Myocyte (in vitro differentiated cells): ENCODE data around the gene TNFRSF17. TPM values are rescaled to one million over a fixed set of nuclear protein-coding genes. Genes with fewer than 3 reads are reported as not detected.
"Not testable (repeated sequence)": the region's sequence is repeated elsewhere in the genome, so short reads cannot be mapped to it uniquely, and the experiment has no call there.

Experiments used
- DNase-seq: peaks from one replicate; pipeline ENCODE4 v3.0.0-alpha.2; 2012; ENCODE audit warnings: low read depth
- polyA plus RNA-seq: library from polyadenylated mRNA; unstranded; fragments of >200 nt; gene quantifications from one replicate; pipeline ENCODE4 v1.2.1, GENCODE V29; 2012; ENCODE audit warnings: missing spikeins
- total RNA-seq: library from RNA; depleted of rRNA; stranded (reverse); fragments of >200 nt; gene quantifications from 2 replicates; pipeline ENCODE4 v1.2.3, GENCODE V29; 2014

Gene TNFRSF17
- not detected in 2 replicates for total RNA-seq
- polyA plus RNA-seq: not detected

DNA sequence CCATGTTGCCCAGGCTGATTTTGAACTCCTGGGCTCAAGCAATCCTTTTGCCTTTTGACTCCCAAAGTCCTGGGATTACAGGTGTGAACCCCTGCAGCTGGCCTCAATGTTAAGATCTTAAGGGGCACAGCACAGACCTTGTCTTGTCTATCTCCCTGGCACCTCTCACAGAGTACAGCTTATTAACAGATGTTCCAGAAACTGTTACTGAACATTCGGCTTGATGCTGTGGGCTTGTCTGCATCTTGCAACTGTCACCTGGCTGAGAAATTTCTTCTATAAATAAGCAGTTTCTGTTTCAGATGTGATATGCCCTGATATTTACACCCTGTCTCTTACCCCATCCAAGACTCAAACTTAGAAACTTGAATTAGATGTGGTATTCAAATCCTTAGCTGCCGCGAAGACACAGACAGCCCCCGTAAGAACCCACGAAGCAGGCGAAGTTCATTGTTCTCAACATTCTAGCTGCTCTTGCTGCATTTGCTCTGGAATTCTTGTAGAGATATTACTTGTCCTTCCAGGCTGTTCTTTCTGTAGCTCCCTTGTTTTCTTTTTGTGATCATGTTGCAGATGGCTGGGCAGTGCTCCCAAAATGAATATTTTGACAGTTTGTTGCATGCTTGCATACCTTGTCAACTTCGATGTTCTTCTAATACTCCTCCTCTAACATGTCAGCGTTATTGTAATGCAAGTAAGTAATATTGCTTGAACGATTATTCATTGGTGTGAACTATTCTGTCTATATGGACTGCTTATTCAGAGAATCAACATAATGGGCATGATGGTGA, at the start of gene TNFRSF17:
Gene TNFRSF17 (plus strand): TSS at position 450 of the 791 bp plus-strand sequence. CDS start 115 bp downstream, at position 565.
- DNase-seq: no peak

DNA sequence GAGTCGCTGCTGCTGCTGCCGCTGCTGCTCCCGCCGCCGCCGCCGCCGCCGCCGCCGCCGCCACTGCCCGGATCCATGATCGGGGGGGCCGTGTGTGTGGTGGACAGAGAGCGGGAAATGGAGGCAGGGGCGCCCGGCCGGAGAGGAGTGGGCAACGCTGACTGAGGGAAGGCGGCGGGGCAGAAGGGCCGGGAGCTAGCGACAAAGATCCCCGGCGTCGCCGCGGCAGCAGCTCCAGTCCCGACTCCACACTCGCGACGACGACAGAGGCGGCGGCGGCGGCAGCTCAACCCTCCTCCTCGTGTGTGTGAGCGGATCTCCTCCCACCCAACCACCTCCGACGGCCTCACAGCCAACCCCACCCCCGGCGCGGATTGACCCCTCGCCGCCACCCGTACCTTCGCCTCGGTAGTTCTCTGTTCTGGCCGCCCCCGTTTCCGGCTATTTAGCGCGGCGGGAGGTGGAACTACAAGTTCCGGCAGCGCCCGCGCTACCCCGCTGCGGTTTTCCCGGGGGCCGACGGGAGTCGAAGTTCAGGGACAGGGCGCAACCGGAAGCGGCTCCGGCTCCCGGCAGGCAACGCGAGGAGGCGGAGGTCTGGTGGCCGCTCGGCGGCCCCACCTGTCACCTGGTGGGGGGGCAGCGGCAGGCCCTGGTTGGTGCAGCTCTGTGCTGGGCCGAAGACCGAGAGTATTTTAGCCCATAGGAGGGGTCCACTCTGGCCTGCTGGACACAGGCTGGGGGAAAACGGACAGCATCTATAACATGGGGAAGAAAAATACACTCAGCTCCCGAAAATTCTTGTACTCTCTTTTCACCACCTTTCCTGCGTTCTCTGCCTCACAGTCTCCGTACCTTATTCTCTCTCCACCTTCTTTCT, 49.1 kb upstream of the TNFRSF17 start, which contains the start of gene GSPT1:
Gene GSPT1 (minus strand): TSS at position 313 of the 880 bp plus-strand sequence. CDS start 236 bp downstream, at position 77.
- DNase-seq: peak; percentile 99

DNA sequence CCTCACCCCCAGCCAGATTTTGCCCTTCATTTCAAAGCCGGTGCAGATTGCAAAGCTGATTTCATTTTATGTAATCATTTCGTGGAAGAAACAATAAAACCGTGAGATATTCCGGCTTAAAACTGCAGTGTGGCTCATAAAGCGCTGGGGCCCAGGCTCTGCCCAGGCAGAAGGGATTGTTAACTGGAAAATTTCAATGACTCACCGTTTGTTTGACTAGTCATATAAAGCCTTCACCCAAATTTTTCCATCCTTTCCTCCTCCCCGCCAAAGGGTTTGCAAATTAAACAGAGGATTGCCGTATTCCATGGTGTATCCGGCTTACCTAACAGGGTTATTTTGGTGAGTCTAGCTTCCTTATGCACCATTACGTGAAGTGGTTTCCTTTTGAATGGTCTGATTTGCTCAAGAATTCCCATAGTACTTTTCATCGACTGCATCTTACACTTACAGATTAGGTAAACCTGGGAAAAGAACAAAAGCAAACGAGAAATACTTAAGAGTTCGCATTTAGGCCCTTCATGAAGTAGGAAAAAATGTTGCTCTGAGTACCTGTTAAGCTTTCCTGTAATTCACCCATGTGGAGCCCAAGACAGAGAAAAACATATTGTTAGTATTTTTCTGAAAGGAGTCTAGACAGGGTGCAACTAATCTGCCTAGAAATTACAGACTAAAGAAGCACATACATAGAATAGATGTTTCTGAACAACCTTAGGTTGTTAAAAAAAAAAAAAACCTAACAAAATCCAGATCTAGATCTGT, 48.3 kb upstream of the TNFRSF17 start:
- DNase-seq: no peak

DNA sequence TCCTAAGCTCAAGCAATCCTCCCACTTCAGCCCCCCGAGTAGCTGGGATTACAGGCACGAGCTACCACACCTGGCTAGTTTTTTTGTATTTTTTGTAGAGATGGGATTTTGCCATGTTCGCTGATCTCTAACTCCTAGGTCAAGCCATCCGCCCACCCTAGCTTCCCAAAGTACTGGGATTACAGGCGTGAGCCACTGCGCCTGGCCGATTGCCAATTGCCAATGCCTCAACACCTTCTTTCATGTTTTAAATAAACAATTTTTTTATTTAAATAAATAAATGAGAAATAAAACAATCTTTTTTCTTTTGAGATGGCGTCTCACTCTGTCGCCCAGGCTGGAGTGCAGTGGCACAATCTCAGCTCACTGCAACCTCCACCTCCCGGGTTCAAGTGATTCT, 41.0 kb upstream of the TNFRSF17 start:
- DNase-seq: not testable (repeated sequence)

DNA sequence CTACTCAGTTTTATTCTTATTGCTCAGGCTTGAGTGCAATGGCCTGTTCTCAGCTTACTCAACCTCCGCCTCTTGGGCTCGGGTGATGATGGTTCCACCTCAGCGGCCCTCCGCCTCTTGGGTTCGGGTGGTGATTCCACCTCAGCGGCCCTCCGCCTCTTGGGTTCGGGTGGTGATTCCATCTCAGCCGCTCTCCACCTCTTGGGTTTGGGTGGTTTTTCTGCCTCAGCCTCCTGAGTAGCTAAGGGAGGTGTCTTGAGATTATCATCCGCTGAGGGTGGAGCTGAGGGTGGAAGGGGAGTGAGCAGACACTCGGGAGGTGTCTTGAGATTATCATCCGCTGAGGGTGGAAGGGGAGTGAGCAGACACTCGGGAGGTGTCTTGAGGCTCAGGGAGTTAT, 37.7 kb upstream of the TNFRSF17 start:
- not testable (repeated sequence) for DNase-seq

DNA sequence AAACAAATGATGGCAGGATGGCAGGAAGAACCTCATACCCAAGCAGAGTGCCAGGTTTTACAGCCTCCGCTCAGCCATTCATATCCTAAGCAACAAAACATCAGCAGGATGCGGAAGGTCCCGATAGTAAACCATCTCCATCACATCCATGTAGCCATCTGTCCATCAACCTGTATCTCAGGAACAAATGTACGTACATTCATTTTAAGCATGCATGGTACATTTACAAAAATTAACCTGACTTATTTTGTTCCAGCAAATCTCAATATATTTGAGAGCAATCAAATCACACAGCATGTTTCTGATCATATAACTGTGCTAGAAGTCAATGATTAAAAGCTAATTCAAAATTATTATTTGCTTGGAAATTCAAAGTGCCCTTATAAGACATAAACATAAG, 23.1 kb upstream of the TNFRSF17 start, which contains the start of gene NPIPB2:
Gene NPIPB2 (minus strand): TSS at position 101 of the 400 bp plus-strand sequence. CDS start 0 bp downstream, at position 101.
- DNase-seq: not testable (repeated sequence)

DNA sequence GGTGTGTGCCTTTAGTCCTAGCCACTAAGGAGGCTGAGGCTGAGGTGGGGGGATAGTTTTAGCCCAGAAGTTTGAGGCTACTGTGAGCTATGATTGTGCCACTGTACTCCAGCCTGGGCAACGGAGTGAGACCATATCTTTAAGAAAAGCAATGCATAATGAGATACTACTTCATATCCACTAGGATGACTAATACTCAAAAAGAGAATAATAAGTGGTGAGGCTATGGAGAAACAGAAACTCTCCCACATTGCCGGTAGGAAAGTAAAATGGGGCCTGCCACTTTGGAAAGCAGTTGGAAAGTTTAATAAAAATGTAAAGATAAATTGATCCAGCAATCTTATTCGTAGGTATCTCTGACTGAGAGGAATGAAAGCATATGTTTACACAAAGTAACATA, 18.6 kb upstream of the TNFRSF17 start:
- DNase-seq: no peak

DNA sequence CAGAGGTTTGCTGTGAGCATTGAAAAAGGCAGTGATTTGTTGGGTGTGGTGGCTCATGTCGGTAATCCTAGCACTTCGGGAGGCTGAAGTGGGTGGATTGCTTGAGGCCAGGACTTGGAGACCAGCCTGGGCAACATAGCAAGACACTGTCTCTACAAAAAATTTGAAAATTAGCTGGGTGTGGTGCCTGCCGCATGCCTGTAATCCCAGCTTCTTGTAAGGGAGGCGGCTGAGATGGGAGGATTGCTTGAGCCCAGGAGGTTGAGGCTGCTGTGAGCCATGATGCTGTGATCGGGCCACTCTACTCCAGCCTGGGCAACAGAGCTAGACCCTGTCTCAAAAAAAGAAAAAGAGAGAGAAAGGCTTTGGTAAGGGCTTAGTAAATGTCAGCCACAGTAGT, 16.2 kb upstream of the TNFRSF17 start:
- no peak for DNase-seq

DNA sequence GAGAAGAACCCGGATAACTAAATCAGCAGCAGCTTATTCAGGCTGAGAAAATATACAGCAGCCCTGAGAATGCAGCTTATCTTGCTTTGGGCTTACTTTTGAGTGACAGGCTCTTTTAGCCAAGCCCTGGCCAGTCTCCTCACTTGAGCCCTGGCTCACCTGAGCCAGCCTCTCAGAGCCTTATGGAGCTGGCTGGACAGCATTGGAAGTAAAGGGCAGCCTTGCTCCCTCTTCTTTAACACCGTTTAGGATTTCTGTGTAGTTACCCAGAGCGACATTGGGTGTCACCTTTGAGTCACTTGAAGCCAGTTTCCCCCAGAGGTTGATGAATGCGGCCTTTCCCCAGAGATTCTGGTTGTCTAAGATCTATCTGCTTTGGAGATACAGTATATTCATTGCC, 15.5 kb upstream of the TNFRSF17 start:
- DNase-seq: peak; percentile 57

DNA sequence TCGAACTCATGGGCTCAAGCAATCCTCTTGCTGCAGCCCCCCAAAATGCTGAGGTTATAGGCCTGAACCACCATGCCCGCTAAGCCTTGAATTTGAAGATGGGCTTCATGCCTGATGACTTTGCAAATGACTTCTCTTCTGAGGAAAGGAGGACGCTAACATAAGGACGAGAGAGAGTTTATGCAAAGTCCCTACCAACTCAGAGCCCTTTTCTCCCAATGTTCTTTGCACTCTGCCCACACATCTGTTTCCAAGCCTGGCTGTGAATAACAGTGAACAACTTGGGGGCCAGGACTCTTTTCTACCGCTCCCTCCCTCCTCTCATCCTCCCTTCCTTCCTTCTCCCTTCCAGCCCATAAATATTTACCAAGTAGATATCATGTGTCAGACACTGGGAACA, 14.6 kb upstream of the TNFRSF17 start:
- no peak for DNase-seq

DNA sequence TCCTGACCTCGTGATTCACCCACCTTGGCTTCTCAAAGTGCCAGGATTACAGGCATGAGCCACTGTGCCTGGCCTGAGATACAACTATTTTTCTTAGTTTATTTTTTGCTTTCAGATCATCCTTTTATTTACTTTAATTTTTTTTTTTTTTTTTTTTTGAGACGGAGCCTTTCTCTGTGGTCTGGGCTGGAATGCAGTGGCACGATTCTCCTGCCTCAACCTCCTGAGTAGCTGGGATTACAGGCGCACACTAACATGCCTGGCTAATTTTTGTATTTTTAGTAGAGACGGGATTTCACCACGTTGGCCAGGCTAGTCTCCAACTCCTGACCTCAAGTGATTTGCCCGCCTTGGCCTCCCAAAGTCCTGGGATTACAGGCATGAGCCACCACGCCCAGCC, 11.4 kb upstream of the TNFRSF17 start:
- DNase-seq: not testable (repeated sequence)

DNA sequence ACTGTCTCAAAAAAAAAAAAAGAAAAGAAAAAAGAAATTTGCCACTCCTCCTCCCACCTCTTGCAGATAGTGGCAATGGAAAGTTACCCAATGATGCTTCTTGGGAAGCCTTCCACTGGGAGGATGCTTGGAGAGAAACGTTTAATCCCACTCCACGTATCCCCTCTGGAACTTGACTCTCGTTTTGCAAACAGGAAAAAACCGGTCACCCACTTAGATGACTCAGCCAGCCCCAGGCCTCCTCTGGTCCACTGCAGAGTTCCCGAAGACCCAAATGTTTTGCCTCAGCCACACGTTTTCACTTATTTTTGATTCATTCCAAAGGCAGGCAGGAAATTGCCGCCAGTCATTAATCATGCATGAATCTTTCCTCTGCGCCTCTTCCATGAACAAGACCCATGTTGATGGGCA, 9.3 kb upstream of the TNFRSF17 start:
- no peak for DNase-seq

DNA sequence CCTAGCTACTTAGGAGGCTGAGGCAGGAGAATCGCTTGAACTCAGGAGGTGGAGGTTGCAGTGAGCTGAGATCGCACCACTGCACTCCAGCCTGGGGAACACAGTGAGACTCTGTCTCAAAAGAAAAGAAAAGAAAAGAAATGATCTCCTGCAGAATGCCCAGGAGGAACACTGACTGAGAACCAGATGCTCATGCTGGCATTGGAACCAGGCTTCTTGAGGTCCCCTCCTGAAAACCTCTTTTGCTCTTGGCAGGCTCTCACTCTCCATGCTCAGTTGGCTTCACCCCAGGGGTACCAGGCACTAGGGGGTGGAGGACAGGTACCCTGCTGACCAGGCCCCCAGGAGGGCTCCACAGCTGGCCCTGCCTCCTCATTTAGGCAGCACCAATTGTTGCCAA, 8.5 kb upstream of the TNFRSF17 start:
- no peak for DNase-seq

DNA sequence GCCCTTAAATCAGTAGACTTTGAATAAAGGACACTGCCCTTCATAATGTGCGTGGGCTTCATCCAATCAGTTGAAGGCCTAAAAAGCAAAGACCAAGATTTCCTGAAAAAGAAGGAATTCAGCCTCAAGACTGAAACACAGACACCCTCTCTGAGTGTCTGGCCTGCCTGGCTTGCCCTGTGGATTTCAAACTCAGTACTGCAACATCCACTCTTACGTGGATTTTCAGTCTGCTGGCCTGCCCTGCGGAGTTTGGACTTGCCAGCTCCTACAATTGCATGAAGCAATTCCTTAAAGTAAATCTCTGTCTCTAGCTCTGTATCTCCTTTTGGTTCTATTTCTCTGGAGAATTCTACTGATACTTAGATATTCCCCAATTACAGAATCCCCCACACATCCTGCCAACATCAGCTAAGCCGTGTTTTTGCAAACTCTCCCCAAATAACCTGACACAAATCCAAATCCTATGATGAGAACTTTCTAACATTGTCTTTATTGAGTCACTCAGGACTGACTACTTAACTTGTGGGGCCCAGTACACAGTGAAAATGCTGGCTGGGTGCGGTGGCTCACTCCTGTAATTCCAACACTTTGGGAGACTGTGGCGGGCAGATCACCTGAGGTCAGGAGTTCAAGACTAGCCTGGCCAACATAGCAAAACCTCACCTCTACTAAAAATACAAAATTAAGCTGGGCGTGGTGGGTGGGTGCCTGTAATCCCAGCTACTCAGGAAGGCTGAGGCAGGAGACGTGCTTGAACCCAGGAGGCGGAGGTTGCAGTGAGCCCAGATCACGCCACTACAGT, 7.2 kb upstream of the TNFRSF17 start:
- DNase-seq: no peak

DNA sequence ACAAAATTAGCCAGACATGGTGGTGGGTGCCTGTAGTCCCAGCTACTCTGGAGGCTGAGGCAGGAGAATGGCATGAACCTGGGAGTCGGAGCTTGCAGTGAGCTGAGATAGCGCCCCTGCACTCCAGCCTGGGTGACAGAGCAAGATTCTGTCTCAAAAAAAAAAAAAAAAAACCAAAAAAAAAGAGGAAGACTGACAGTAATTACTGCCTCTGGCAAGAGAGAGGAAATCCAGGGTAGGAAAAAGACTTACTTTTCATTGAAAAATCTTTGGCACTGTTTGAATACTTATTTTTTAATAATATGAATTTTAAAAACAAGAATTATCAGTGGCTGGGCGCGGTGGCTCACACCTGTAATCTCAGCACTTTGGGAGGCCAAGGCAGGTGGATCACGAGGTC, 2.6 kb upstream of the TNFRSF17 start:
- not testable (repeated sequence) for DNase-seq

DNA sequence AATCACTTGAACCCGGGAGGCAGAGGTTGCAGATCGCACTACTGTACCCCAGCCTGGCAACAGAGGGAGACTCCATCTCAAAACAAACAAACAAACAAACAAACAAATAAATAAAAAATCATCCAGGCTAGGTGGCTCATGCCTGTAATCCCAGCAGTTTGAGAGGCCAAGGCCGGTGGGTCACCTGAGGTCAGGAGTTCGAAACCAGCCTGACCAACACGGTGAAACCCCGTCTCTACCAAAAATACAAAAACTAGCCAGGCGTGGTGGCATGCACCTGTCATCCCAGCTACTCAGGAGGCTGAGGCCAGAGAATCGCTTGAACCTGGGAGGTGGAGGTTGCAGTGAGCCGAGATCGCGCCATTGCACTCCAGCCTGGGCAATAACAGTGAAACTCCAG, 2.0 kb upstream of the TNFRSF17 start:
- DNase-seq: not testable (repeated sequence)

DNA sequence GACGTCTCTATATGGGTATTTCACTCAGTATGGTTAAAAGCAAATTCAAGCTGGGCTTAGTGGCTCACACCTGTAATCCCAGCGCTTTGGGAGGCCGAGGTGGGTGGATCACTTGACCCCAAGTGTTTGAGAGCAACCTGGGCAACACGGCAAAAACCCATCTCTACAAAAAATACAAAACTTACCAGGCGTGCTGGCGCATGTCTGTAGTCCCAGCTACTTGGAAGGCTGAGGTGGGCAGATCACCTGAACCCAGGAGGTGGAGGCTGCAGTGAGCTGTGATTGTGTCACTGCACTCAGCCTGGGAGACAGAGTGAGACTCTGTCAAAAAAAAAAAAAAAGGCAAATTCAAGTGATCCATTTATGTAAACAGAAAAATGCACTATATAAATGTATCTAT, 1.3 kb upstream of the TNFRSF17 start:
- DNase-seq: no peak

DNA sequence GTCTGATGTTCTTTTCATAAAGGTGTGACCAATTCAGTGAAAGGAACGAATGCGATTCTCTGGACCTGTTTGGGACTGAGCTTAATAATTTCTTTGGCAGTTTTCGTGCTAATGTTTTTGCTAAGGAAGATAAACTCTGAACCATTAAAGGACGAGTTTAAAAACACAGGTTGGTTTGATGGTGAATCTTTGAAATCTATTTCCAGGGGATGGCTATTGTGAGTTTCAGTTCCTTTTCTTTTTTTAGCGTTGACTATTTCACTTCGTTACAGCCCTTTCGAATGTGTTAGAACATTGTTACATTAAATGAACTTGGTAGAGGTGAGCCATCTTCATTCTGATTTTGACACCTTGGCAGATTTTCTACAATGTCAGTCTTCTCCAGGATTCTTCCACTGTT, 1.2 kb downstream of the TNFRSF17 start:
- no peak for DNase-seq

DNA sequence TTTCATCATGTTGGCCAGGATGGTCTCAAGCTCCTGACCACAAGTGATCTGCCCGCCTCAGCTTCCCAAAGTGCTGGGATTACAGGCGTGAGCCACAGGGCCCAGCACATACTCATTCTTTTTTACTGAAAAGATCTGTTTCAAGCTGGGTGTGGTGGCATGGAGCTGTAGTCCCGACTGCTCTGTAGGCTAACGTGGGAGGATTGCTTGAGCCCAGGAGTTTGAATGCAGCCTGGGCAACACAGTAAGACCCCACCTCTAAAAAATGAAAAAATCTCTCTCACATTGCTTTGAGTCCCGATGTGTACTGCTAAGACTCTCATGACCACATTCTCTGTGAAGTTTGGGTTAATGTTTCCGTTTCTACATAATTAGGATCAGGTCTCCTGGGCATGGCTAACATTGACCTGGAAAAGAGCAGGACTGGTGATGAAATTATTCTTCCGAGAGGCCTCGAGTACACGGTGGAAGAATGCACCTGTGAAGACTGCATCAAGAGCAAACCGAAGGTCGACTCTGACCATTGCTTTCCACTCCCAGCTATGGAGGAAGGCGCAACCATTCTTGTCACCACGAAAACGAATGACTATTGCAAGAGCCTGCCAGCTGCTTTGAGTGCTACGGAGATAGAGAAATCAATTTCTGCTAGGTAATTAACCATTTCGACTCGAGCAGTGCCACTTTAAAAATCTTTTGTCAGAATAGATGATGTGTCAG, 2.3 kb downstream of the TNFRSF17 start:
- DNase-seq: no peak

DNA sequence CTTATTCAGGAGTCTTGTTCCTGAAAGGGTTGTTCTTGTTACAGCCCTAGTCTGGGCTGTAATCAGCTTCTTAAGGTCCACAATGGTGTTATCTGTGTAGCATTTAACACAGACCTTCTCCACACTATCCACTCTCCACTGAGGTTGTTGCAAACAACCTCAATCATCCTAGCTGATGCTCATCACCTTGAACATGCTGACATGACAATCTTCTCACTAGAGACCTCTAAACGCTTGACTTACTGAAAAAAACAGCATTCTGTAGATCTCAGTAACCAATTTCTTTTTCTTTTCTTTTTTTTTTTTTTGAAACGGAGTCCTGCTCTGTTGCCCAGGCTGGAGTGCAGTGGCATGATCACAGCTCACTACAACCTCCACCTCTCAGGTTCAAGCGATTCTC, 3.6 kb downstream of the TNFRSF17 start:
- DNase-seq: no peak
